Endothelial cell of umbilical vein (primary cell): Measurements from ENCODE around the gene MROH8. TPM values are rescaled to one million over a fixed set of nuclear protein-coding genes. Genes with fewer than 3 reads are reported as not detected.
"Not testable (repeated sequence)": the region's sequence is repeated elsewhere in the genome, so short reads cannot be mapped to it uniquely, and the experiment has no call there.

Source experiments
- BruUV-seq: library from RNA; stranded (reverse); fragments of 400-500 nt; replicated peaks from 2 replicates; lab custom pipeline; 2021; lab: Mats Ljungman, UMichigan
- CTCF ChIA-PET: fragments of 300-600, 350-600 bp; sonication (Branson Sonifier 250); formaldehyde crosslinking; loops from one replicate; lab custom pipeline; 2021; ENCODE audit warnings: antibody characterized with exemption, inconsistent platforms; lab: Charles Lee
- POLR2A ChIA-PET: fragments of 300-600, 350-600 bp; sonication (Branson Sonifier 250); formaldehyde crosslinking; loops from one replicate; lab custom pipeline; 2021; ENCODE audit warnings: antibody characterized with exemption, inconsistent platforms; lab: Charles Lee
- DNase-seq: peaks from one replicate; pipeline ENCODE4 v3.0.0-alpha.2; 2011; ENCODE audit warnings: low read depth, low spot score
- FAIRE-seq: peaks from 2 replicates; lab custom pipeline; 2011; peaks lifted over from hg19 to GRCh38; lab: Jason Lieb, UNC
- H2AFZ ChIP-seq: 2 replicates; pipeline ENCODE4 v1.6.0; 2012; ENCODE audit warnings: low read depth, low read length, control low read depth, inconsistent platforms
- H3K27ac ChIP-seq: 2 replicates; pipeline ENCODE4 v1.5.1; 2011; ENCODE audit warnings: low read depth, mild to moderate bottlenecking, control low read depth, low read length, moderate library complexity; ENCODE audit not compliant: insufficient read depth
- H3K27me3 ChIP-seq, 2 experiments: 2 replicates each; pipeline versions ENCODE4 v1.6.0 to v1.6.1; 2011; ENCODE audit warnings: low read length in 2 of 2, mixed read lengths in 1 of 2; ENCODE audit not compliant: control insufficient read depth in 2 of 2, insufficient read depth in 2 of 2
- H3K36me3 ChIP-seq, 2 experiments: 2 replicates in 1 of 2; 3 replicates in 1 of 2; pipeline ENCODE4 v1.5.1; 2011; ENCODE audit warnings: low read length in 2 of 2, mild to moderate bottlenecking in 1 of 2, moderate library complexity in 1 of 2; ENCODE audit not compliant: control insufficient read depth in 2 of 2, insufficient read depth in 2 of 2; ENCODE audit errors: extremely low read depth in 1 of 2
- H3K4me1 ChIP-seq: 3 replicates; pipeline ENCODE4 v1.5.1; 2011; ENCODE audit warnings: mild to moderate bottlenecking, low read length; ENCODE audit not compliant: control insufficient read depth, insufficient read depth; ENCODE audit errors: extremely low read depth
- H3K4me2 ChIP-seq: 2 replicates; pipeline ENCODE4 v1.6.1; 2011; ENCODE audit warnings: low read length, control low read depth, mixed read lengths; ENCODE audit not compliant: insufficient read depth
- H3K4me3 ChIP-seq, 3 experiments: fragments of 200-600 bp in 1 of 3; sonication (generic), shearing (Covaris generic) in 1 of 3; replicated peaks in 1 of 3; 2 replicates each; pipeline ENCODE4 v1.5.1; 2011 to 2016; ENCODE audit warnings: control low read depth in 3 of 3, low read length in 3 of 3, mild to moderate bottlenecking in 2 of 3, inconsistent platforms in 1 of 3, low read depth in 1 of 3, moderate library complexity in 1 of 3; ENCODE audit not compliant: insufficient read depth in 1 of 3
- H3K79me2 ChIP-seq: 2 replicates; pipeline ENCODE4 v1.6.0; 2012; ENCODE audit warnings: low read length, inconsistent platforms; ENCODE audit not compliant: control insufficient read depth, insufficient read depth
- H3K9ac ChIP-seq: replicated peaks from 2 replicates; pipeline ENCODE3; 2011; ENCODE audit warnings: low read length, control low read depth; ENCODE audit not compliant: insufficient read depth; ENCODE audit errors: extremely low read depth
- H3K9me1 ChIP-seq: replicated peaks from 3 replicates; pipeline ENCODE4 v1.6.0; 2011; ENCODE audit warnings: mild to moderate bottlenecking, low read length; ENCODE audit not compliant: control insufficient read depth, insufficient read depth; ENCODE audit errors: extremely low read depth
- H3K9me3 ChIP-seq: replicated peaks from 2 replicates; pipeline ENCODE4 v1.5.1; 2012; ENCODE audit warnings: low read length, inconsistent platforms; ENCODE audit not compliant: control insufficient read depth, insufficient read depth
- H4K20me1 ChIP-seq: replicated peaks from 2 replicates; pipeline ENCODE3; 2011; ENCODE audit warnings: mild to moderate bottlenecking, low read length; ENCODE audit not compliant: control insufficient read depth, insufficient read depth; ENCODE audit errors: extremely low read depth
- CTCF ChIP-seq, 2 donors: IDR thresholded peaks; 1 replicate in 1 of 2; 2 replicates in 1 of 2; pipeline ENCODE4 v1.5.1; 2011; ENCODE audit warnings: low read length in 2 of 2, mild to moderate bottlenecking in 2 of 2, moderate library complexity in 2 of 2, control low read depth in 1 of 2, inconsistent platforms in 1 of 2, low read depth in 1 of 2; ENCODE audit not compliant: insufficient read depth in 1 of 2; ENCODE audit errors: extremely low read depth in 1 of 2
- EZH2 ChIP-seq: IDR thresholded peaks from 2 replicates; pipeline ENCODE4 v1.6.1; 2012; ENCODE audit warnings: borderline replicate concordance, low read depth, mild to moderate bottlenecking, moderate library complexity, low read length, inconsistent platforms; ENCODE audit not compliant: severe bottlenecking
- FOS ChIP-seq: IDR thresholded peaks from 2 replicates; pipeline ENCODE4 v1.6.1; 2011; ENCODE audit warnings: mild to moderate bottlenecking, low read length, moderate library complexity, borderline replicate concordance; ENCODE audit not compliant: insufficient read depth
- GATA2 ChIP-seq: IDR thresholded peaks from 2 replicates; pipeline ENCODE4 v1.7.0; 2011; ENCODE audit warnings: low read depth, mild to moderate bottlenecking, moderate library complexity, mixed read lengths, low read length; ENCODE audit not compliant: insufficient read length, insufficient read depth
- JUN ChIP-seq: IDR thresholded peaks from 2 replicates; pipeline ENCODE4 v1.6.1; 2011; ENCODE audit warnings: borderline replicate concordance, low read depth; ENCODE audit not compliant: insufficient read length, insufficient read depth
- MYC ChIP-seq: IDR thresholded peaks from one replicate; pipeline ENCODE4 v1.6.1; 2011; ENCODE audit warnings: mild to moderate bottlenecking, low read depth, low read length
- POLR2A ChIP-seq: IDR thresholded peaks from 2 replicates; pipeline ENCODE4 v1.6.1; 2012; ENCODE audit warnings: low read depth, mild to moderate bottlenecking, control low read depth, low read length
- POLR2AphosphoS5 ChIP-seq: IDR thresholded peaks from 2 replicates; pipeline ENCODE4 v1.6.1; 2012; ENCODE audit warnings: low read depth, mild to moderate bottlenecking, control low read depth, low read length, moderate library complexity; ENCODE audit not compliant: insufficient read depth
- dilution Hi-C: fragments of 300-500 bp; cut with MboI; formaldehyde crosslinking; loops from one replicate; pipeline ENCODE4 v1.15.0; 2019; ENCODE audit warnings: low sequenced_read_pairs; ENCODE audit not compliant: extremely low pct_ligation_motif_present
- intact Hi-C: fragments of 100-400 bp; cut with micrococcal nuclease; formaldehyde crosslinking; loops from one replicate; pipeline ENCODE4 v1.10.0; 2022
- polyA plus RNA-seq, 4 experiments: library from polyadenylated mRNA; depleted of rRNA in 3 of 4; stranded (reverse) in 3 of 4; unstranded in 1 of 4; fragments of >200 nt; gene quantifications; 2 replicates each; pipeline versions ENCODE4 v1.2.1 to v1.2.3, GENCODE V29; 2011 to 2012; ENCODE audit warnings: missing spikeins in 1 of 4
- total RNA-seq: library from RNA; stranded (reverse); gene quantifications from 2 replicates; pipeline ENCODE4 v1.2.3, GENCODE V29; 2021
- TF ChIP-seq, protein P1 (sequence below): IDR thresholded peaks from 2 replicates; pipeline ENCODE4 v1.6.1; 2011; ENCODE audit not compliant: insufficient read depth, insufficient read length

The MROH8 gene
- total and polyA plus RNA-seq, 2 donors (not counting 3 experiments of a cell fraction or from before 2014, with no cell fraction given), result 1.3 to 1.5 TPM

GRCh38 chr20:37128803-37129202 lies 50.5 kb downstream of the MROH8 start:
- Histone ChIP-seq H3K4me1 (no peaks in the 10 kb centered on the region), H3K27me3 (peaks cover 11 to 14% of the 10 kb centered on the region in 2 experiments), H3K9me3 (no peaks in the 10 kb centered on the region), H3K36me3 (no peaks in the 10 kb centered on the region), H4K20me1 (no peaks in the 10 kb centered on the region), H3K9me1 (no peaks in the 10 kb centered on the region), H3K4me2 (no peak overlapping the region), H3K27ac (no peak overlapping the region), H2AFZ (no peak overlapping the region), H3K4me3 (no peak overlapping the region), H3K9ac (no peak overlapping the region), H3K79me2 (no peaks in the 10 kb centered on the region)
- no peak for TF ChIP-seq MYC
- no peak for TF ChIP-seq JUN
- TF ChIP-seq, protein P1, sequence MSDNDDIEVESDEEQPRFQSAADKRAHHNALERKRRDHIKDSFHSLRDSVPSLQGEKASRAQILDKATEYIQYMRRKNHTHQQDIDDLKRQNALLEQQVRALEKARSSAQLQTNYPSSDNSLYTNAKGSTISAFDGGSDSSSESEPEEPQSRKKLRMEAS, result no peak
- no peak for TF ChIP-seq FOS
- no peak for TF ChIP-seq GATA2
- TF ChIP-seq CTCF (IDR thresholded peaks at IDR 0.05; ENCODE audit: extremely low read depth in 1 of 2, insufficient read depth in 1 of 2, low read depth in 1 of 2, low read length in 2 of 2), result no peak
- no peak for TF ChIP-seq EZH2
- no peak for TF ChIP-seq POLR2A
- TF ChIP-seq POLR2AphosphoS5, result no peak
- intact Hi-C loops, result no loop called here
- dilution Hi-C loops, result no loop called here
- POLR2A ChIA-PET, result no interaction called here
- no peak for FAIRE-seq
- BruUV-seq, result no TSS peak
- DNase-seq, result no peak
- CTCF ChIA-PET, result no interaction called here

GRCh38 chr20:37126290-37126689 lies 53.1 kb downstream of the MROH8 start:
- FAIRE-seq, H3K27ac ChIP-seq, dilution Hi-C loops, H2AFZ ChIP-seq, H4K20me1 ChIP-seq, H3K4me3 ChIP-seq, H3K27me3 ChIP-seq, intact Hi-C loops, POLR2A ChIA-PET, BruUV-seq, CTCF ChIA-PET, H3K79me2 ChIP-seq, H3K4me2 ChIP-seq, H3K4me1 ChIP-seq, H3K9me1 ChIP-seq, H3K9ac ChIP-seq, H3K9me3 ChIP-seq, H3K36me3 ChIP-seq, DNase-seq: not testable (repeated sequence)
